Body of pancreas (tissue), 4 donors: ENCODE results near the gene HEBP1. TPM values are rescaled to one million over a fixed set of nuclear protein-coding genes. Genes with fewer than 3 reads are reported as not detected.

Experiments
- ATAC-seq: fragments of 150-250 bp; one replicate; pipeline ENCODE4 v1.9.1; 2016
- DNase-seq, 4 donors: peaks; one replicate each; pipeline ENCODE4 v3.0.0-alpha.2; 2019
- H3K27ac ChIP-seq, 4 donors: fragments of 200-600 bp; sonication (generic); 1 replicate in 3 of 4; 2 replicates in 1 of 4; pipeline versions ENCODE4 v1.5.1 to v1.6.1; 2016 to 2019; ENCODE audit warnings: mild to moderate bottlenecking in 1 of 4, mixed read lengths in 1 of 4, moderate library complexity in 1 of 4
- H3K27me3 ChIP-seq, 2 donors: fragments of 200-600 bp; sonication (generic); one replicate each; pipeline ENCODE4 v1.6.0; 2016; ENCODE audit warnings: mild to moderate bottlenecking in 1 of 2
- H3K36me3 ChIP-seq, 2 donors: fragments of 200-600 bp; sonication (generic); replicated peaks in 1 of 2; 2 replicates each; pipeline ENCODE4 v1.5.1; 2016; ENCODE audit warnings: low read depth in 2 of 2; ENCODE audit not compliant: insufficient read depth in 1 of 2
- H3K4me1 ChIP-seq: fragments of 200-600 bp; sonication (generic); one replicate; pipeline ENCODE4 v1.6.0; 2016
- H3K4me3 ChIP-seq, 2 donors: fragments of 200-600 bp; sonication (generic); 1 replicate in 1 of 2; 2 replicates in 1 of 2; pipeline ENCODE4 v1.5.1; 2016 to 2019
- H3K9me3 ChIP-seq, 3 donors: fragments of 200-600 bp; sonication (generic); 1 replicate in 2 of 3; 2 replicates in 1 of 3; pipeline ENCODE4 v1.5.1; 2016
- CTCF ChIP-seq, 7 experiments: fragments of 450-650 bp in 4 of 7; fragments of 200-600 bp in 3 of 7; sonication (generic) in 3 of 7; IDR thresholded peaks; one replicate each; pipeline ENCODE4 v1.5.1; 2016 to 2019; ENCODE audit warnings: antibody characterized with exemption in 7 of 7
- POLR2A ChIP-seq, 3 donors: fragments of 450-650 bp; IDR thresholded peaks; one replicate each; pipeline ENCODE4 v1.6.1; 2016; ENCODE audit warnings: antibody characterized with exemption in 3 of 3, mild to moderate bottlenecking in 2 of 3
- WGBS, 2 donors: methylation state at CpG; one replicate each; pipeline ENCODE4 v1.1.5; 2017; 5-methylcytosine and 5-hydroxymethylcytosine counted together
- intact Hi-C: fragments of 100-400 bp; cut with DNase I; formaldehyde crosslinking; loops from one replicate; pipeline ENCODE4 v1.15.1; 2023
- total RNA-seq, 2 donors: library from RNA; depleted of rRNA; stranded (reverse); fragments of >200 nt; gene quantifications; one replicate each; pipeline ENCODE4 v1.1.0, GENCODE V29; 2016

Gene HEBP1
- total RNA-seq, 2 donors from 2014 or later, result 19.4 to 28.8 TPM

DNA sequence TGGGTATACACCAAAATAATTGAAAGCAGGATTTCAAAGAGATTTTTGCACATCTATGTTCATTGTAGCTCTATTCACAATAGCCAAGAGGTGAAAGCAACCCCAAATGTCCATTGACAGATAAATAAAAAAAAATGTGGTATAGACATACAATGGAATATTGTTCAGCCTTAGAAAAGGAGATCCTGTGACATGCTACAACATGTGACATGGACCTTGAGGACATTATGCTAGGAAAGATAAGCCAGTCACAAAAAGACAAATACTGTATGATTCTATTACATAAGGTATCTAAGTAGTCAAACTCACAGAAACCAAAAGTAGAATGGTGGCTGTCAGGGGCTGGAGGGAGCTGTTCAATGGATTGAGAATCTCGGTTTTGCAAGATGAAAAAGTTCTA lies 60.2 kb downstream of the HEBP1 start:
- no peak overlapping the region for H3K27ac ChIP-seq
- no peaks in the 10 kb centered on the region for H3K4me1 ChIP-seq
- no peak overlapping the region for H3K4me3 ChIP-seq
- WGBS, 2 donors, result 74 to 89% methylated on average over 1 of the region's 1 CpG
- H3K36me3 ChIP-seq, result no peaks in the 10 kb centered on the region
- DNase-seq (no peak), ATAC-seq (no peak)
- no peaks in the 10 kb centered on the region for H3K9me3 ChIP-seq
- H3K27me3 ChIP-seq, result no peaks in the 10 kb centered on the region
- intact Hi-C loops, result no loop called here
- TF ChIP-seq POLR2A (IDR thresholded peaks at IDR 0.05) (no peak), CTCF (IDR thresholded peaks at IDR 0.05) (no peak)

- Histone ChIP-seq H3K27ac (no peak overlapping the region), H3K27me3 (no peaks in the 10 kb centered on the region), H3K9me3 (no peaks in the 10 kb centered on the region), H3K4me1 (no peaks in the 10 kb centered on the region), H3K4me3 (no peak overlapping the region), H3K36me3 (no peaks in the 10 kb centered on the region)
- 70 to 83% methylated on average over 5 of the region's 5 CpGs for WGBS, 2 donors
- DNase-seq, result no peak
- no peak for TF ChIP-seq POLR2A (IDR thresholded peaks at IDR 0.05)
- TF ChIP-seq CTCF (IDR thresholded peaks at IDR 0.05), result no peak
- intact Hi-C loops, result no loop called here
- ATAC-seq, result no peak
These were observed 61.5 kb downstream of the HEBP1 start for GRCh38 chr12:12938541-12938940.

DNA sequence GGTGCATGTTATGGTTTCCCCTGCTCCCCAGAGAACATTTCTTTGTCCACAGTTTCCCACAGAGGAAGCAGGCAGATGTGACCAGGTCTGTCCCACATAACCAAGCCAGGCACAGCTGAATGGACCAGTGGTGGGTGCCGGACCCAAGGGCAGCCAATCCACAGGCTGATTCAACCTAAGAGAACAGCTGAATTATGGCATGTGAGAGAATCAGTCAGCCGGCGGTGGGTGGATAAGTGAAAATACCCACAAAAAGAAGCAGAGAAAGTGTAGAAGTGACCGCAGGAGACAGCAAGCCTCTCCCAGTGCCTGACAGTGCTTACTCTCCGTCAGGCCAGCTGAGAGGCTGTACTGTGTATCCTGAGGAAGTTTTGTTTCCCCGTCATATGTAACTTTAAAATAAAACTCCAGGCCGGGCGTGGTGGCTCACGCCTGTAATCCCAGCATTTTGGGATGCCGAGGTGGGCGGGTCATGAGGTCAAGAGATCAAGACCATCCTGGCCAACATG lies 63.0 kb downstream of the HEBP1 start:
- ATAC-seq, result no peak
- 93 to 97% methylated on average over 11 of the region's 11 CpGs for WGBS, 2 donors
- intact Hi-C loops, result no loop called here

GRCh38 chr12:12934556-12934955 lies 65.5 kb downstream of the HEBP1 start:
- no peaks in the 10 kb centered on the region for H3K4me1 ChIP-seq
- intact Hi-C loops, result no loop called here
- H3K27me3 ChIP-seq, result no peaks in the 10 kb centered on the region
- no peaks in the 10 kb centered on the region for H3K36me3 ChIP-seq
- WGBS, 2 donors, result 48 to 53% methylated on average over 8 of the region's 8 CpGs
- ATAC-seq, result no peak
- H3K27ac ChIP-seq, result no peak overlapping the region
- H3K4me3 ChIP-seq, result no peak overlapping the region
- DNase-seq, result no peak
- TF ChIP-seq POLR2A (IDR thresholded peaks at IDR 0.05) (no peak), CTCF (IDR thresholded peaks at IDR 0.05) (no peak)
- H3K9me3 ChIP-seq, result no peaks in the 10 kb centered on the region

More for the DNA sequence above, 63.0 kb downstream of the HEBP1 start:
- Histone ChIP-seq H3K9me3 (no peaks in the 10 kb centered on the region), H3K36me3 (no peaks in the 10 kb centered on the region), H3K27ac (no peak overlapping the region), H3K4me1 (no peaks in the 10 kb centered on the region), H3K27me3 (no peaks in the 10 kb centered on the region), H3K4me3 (no peak overlapping the region)
- no peak for TF ChIP-seq CTCF (IDR thresholded peaks at IDR 0.05)
- TF ChIP-seq POLR2A (IDR thresholded peaks at IDR 0.05), result no peak
- no peak for DNase-seq

DNA sequence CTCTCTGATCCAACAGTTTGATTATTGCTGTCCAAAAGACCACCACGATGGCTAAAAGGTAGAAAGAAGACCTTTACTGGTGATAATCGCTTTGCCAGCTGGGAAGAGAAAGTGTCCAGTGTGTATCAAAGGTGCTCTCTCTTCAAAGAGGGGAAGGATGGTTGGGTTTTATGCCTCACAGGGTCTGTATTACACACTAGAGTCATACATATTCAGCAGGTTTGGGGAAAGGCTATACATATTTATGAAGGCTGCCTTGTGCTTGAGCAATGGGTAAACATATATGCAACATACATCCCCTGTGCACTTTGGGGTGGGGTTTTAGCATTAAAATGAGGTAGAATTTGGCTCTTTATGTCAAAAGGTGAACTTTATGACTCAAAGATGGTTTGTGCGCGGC lies 66.3 kb downstream of the HEBP1 start:
- peaks cover 2% of the 10 kb centered on the region for H3K4me1 ChIP-seq
- no peaks in the 10 kb centered on the region for H3K27me3 ChIP-seq
- no peaks in the 10 kb centered on the region for H3K9me3 ChIP-seq
- TF ChIP-seq POLR2A (IDR thresholded peaks at IDR 0.05) (no peak), CTCF (IDR thresholded peaks at IDR 0.05) (no peak)
- H3K27ac ChIP-seq, result no peak overlapping the region
- 80 to 100% methylated on average over 4 of the region's 4 CpGs for WGBS, 2 donors
- ATAC-seq, result no peak
- no peak overlapping the region for H3K4me3 ChIP-seq
- H3K36me3 ChIP-seq, result no peaks in the 10 kb centered on the region
- intact Hi-C loops, result no loop called here
- no peak for DNase-seq
